BJ (cell line): Measurements from ENCODE around the gene FBLIM1. TPM values are rescaled to one million over a fixed set of nuclear protein-coding genes. Genes with fewer than 3 reads are reported as not detected.

ENCODE experiments used
- CTCF ChIA-PET: fragments of 350-600 bp; formaldehyde crosslinking; extraction: SDS; loops from one replicate; lab custom pipeline; 2021; ENCODE audit warnings: antibody characterized with exemption, inconsistent platforms; lab: Yijun Ruan, JAX
- POLR2A ChIA-PET: fragments of 300-600 bp; sonication (Branson Sonifier 250); formaldehyde crosslinking; extraction: SDS; loops from one replicate; lab custom pipeline; 2021; ENCODE audit warnings: antibody characterized with exemption; lab: Charles Lee
- DNase-seq: peaks from one replicate; pipeline ENCODE4 v3.0.0-alpha.2; 2011; ENCODE audit warnings: low read depth
- H3K27me3 ChIP-seq: 2 replicates; pipeline ENCODE4 v1.6.0; 2011; ENCODE audit warnings: low read length; ENCODE audit not compliant: control insufficient read depth, insufficient read depth
- H3K36me3 ChIP-seq: 2 replicates; pipeline ENCODE4 v1.5.1; 2011; ENCODE audit warnings: low read length; ENCODE audit not compliant: control insufficient read depth, insufficient read depth
- H3K4me3 ChIP-seq: 2 replicates; pipeline ENCODE4 v1.5.1; 2011; ENCODE audit warnings: low read depth, mild to moderate bottlenecking, control low read depth, low read length
- CTCF ChIP-seq: IDR thresholded peaks from 2 replicates; pipeline ENCODE4 v1.5.1; 2011; ENCODE audit warnings: low read depth, mild to moderate bottlenecking, control low read depth, inconsistent platforms, low read length, moderate library complexity; ENCODE audit not compliant: insufficient read depth
- polyA plus RNA-seq: library from polyadenylated mRNA; depleted of rRNA; stranded (reverse); fragments of >200 nt; gene quantifications from 2 replicates; pipeline ENCODE4 v1.2.3, GENCODE V29; 2011

FBLIM1 gene
- polyA plus RNA-seq, 1 experiment: 254 TPM

GRCh38 chr1:15717418-15718125 is 41.0 kb upstream of the FBLIM1 start:
- POLR2A ChIA-PET: no interaction called here
- no peaks in the 10 kb centered on the region for H3K27me3 ChIP-seq
- CTCF ChIA-PET: interaction anchor here (0.5 kb wide), 1 partner anchor 68 kb away, joined by 3 read pairs; no protein-coding TSS in a partner anchor
- peaks cover 33% of the 10 kb centered on the region for H3K36me3 ChIP-seq
- no peak for TF ChIP-seq CTCF
- no peak overlapping the region for H3K4me3 ChIP-seq
- DNase-seq: no peak

GRCh38 chr1:15718199-15718601 is 40.4 kb upstream of the FBLIM1 start:
- peaks cover 36% of the 10 kb centered on the region for H3K36me3 ChIP-seq
- H3K27me3 ChIP-seq: no peaks in the 10 kb centered on the region
- H3K4me3 ChIP-seq: no peak overlapping the region
- CTCF ChIA-PET: interaction anchor here (0.9 kb wide), 1 partner anchor 38 kb away, joined by 3 read pairs; no protein-coding TSS in a partner anchor
- POLR2A ChIA-PET: no interaction called here
- TF ChIP-seq CTCF: no peak
- no peak for DNase-seq

GRCh38 chr1:15719381-15720120 is 39.0 kb upstream of the FBLIM1 start:
- CTCF ChIA-PET: no interaction called here

GRCh38 chr1:15720861-15721260 is 37.7 kb upstream of the FBLIM1 start:
- ChIA-PET POLR2A (no interaction called here), CTCF (interaction anchor here (1.3 kb wide), 1 partner anchor 126 kb away, joined by 4 read pairs; no protein-coding TSS in a partner anchor)
- Histone ChIP-seq H3K27me3 (no peaks in the 10 kb centered on the region), H3K4me3 (no peak overlapping the region), H3K36me3 (peaks cover 43% of the 10 kb centered on the region)
- no peak for DNase-seq
- no peak for TF ChIP-seq CTCF

More at GRCh38 chr1:15719381-15720120, 39.0 kb upstream of the FBLIM1 start:
- Histone ChIP-seq H3K4me3 (no peak overlapping the region), H3K27me3 (no peaks in the 10 kb centered on the region), H3K36me3 (peaks cover 39% of the 10 kb centered on the region)
- POLR2A ChIA-PET: interaction anchor here (0.6 kb wide), 1 partner anchor 18 kb away, joined by 3 read pairs; no protein-coding TSS in a partner anchor
- TF ChIP-seq CTCF: no peak
- no peak for DNase-seq

GRCh38 chr1:15722411-15722810 is 36.2 kb upstream of the FBLIM1 start:
- H3K36me3 ChIP-seq: peaks cover 41% of the 10 kb centered on the region
- no peak for TF ChIP-seq CTCF
- ChIA-PET POLR2A (no interaction called here), CTCF (no interaction called here)
- no peak overlapping the region for H3K4me3 ChIP-seq
- no peak for DNase-seq
- H3K27me3 ChIP-seq: no peaks in the 10 kb centered on the region
